Kidney (tissue), 14 donors: Measurements from ENCODE around the gene DPH7. TPM values are rescaled to one million over a fixed set of nuclear protein-coding genes. Genes with fewer than 3 reads are reported as not detected.

ENCODE experiments used
- DNase-seq, 5 donors: peaks; one replicate each; pipeline ENCODE4 v3.0.0-alpha.2; 2013 to 2020
- FAIRE-seq: peaks from 2 replicates; lab custom pipeline; 2012; peaks lifted over from hg19 to GRCh38; lab: Jason Lieb, UNC
- H3K27ac ChIP-seq, 2 donors: one replicate each; pipeline ENCODE4 v1.7.0; 2013; ENCODE audit warnings: low read depth in 2 of 2, low read length in 2 of 2, inconsistent platforms in 1 of 2
- H3K27me3 ChIP-seq: one replicate; pipeline ENCODE4 v1.7.1; 2013; ENCODE audit warnings: low read length, inconsistent platforms; ENCODE audit not compliant: control insufficient read depth, insufficient read depth
- H3K36me3 ChIP-seq, 3 donors: one replicate each; pipeline versions ENCODE4 v1.7.0 to v1.7.1; 2013; ENCODE audit warnings: low read length in 3 of 3, control low read depth in 1 of 3, inconsistent platforms in 1 of 3; ENCODE audit not compliant: insufficient read depth in 3 of 3, control insufficient read depth in 2 of 3
- H3K4me1 ChIP-seq, 3 donors: one replicate each; pipeline versions ENCODE4 v1.7.0 to v1.7.1; 2013; ENCODE audit warnings: low read length in 3 of 3, inconsistent platforms in 1 of 3, low read depth in 1 of 3; ENCODE audit not compliant: control insufficient read depth in 2 of 3, insufficient read depth in 2 of 3
- H3K4me3 ChIP-seq, 3 donors: one replicate each; pipeline versions ENCODE4 v1.7.0 to v1.8.1; 2013; ENCODE audit warnings: low read length in 3 of 3, control low read depth in 1 of 3, inconsistent platforms in 1 of 3
- H3K9ac ChIP-seq, 3 donors: one replicate each; pipeline versions ENCODE4 v1.7.0 to v1.7.1; 2013; ENCODE audit warnings: low read length in 3 of 3, control low read depth in 1 of 3, inconsistent platforms in 1 of 3
- H3K9me3 ChIP-seq, 3 donors: one replicate each; pipeline versions ENCODE4 v1.7.0 to v1.7.1; 2013; ENCODE audit warnings: low read length in 3 of 3, control low read depth in 1 of 3, inconsistent platforms in 1 of 3; ENCODE audit not compliant: control insufficient read depth in 2 of 3, insufficient read depth in 1 of 3
- CTCF ChIP-seq: IDR thresholded peaks from 3 replicates; pipeline ENCODE4 v1.5.1; 2012; ENCODE audit warnings: mild to moderate bottlenecking, moderate library complexity, borderline replicate concordance; ENCODE audit not compliant: insufficient read depth; ENCODE audit errors: extremely low read depth
- intact Hi-C: fragments of 100-400 bp; cut with DNase I; formaldehyde crosslinking; loops from one replicate; pipeline ENCODE4 v1.11.1; 2022
- polyA plus RNA-seq: library from polyadenylated mRNA; stranded (reverse); fragments of 350-450 nt; fragmentation: Illumina TruSeq; extraction: RNeasy Lipid Tissue Mini Kit (QIAGEN cat#74804); gene quantifications from one replicate; pipeline ENCODE4 v1.2.3, GENCODE V29; 2014; ENCODE audit warnings: low read depth, low replicate concordance; ENCODE audit not compliant: insufficient read depth
- total RNA-seq: library from RNA; stranded (reverse); fragmentation: NEBNext Ultra II Directional; extraction: Animal tissue kit (Norgen Biotek cat#: 25700); gene quantifications from one replicate; pipeline ENCODE4 v1.2.1, GENCODE V29; 2021
- donor health status: control.
- donor health status: control.
- donor health status: control.
- donor health status: control.
- donor health status: control.
- donor health status: DM: yes; HTN: yes; CAD: no.
- donor health status: Normal renal cell carcinoma (clear cell type).

The DPH7 gene
- total and polyA plus RNA-seq, 2 donors from 2014 or later: 23.2 to 31.4 TPM

- DNase-seq (peak in 1 of 5 donors; percentile 36), FAIRE-seq (no peak)
- no peak overlapping the region for H3K27ac ChIP-seq
- H3K36me3 ChIP-seq: no peaks in the 10 kb centered on the region
- no peaks in the 10 kb centered on the region for H3K9me3 ChIP-seq
- peak; percentile 22 for TF ChIP-seq CTCF
- intact Hi-C loops: no loop called here
- no peak overlapping the region for H3K9ac ChIP-seq
- H3K4me1 ChIP-seq: peaks cover 2 to 24% (median 20%) of the 10 kb centered on the region in 3 donors
- no peaks in the 10 kb centered on the region for H3K27me3 ChIP-seq
- no peak overlapping the region for H3K4me3 ChIP-seq
Measured at GRCh38 chr9:137621131-137621757, 42.5 kb upstream of the DPH7 start.

GRCh38 chr9:137620581-137620980 is 41.9 kb upstream of the DPH7 start:
- H3K9me3 ChIP-seq: no peaks in the 10 kb centered on the region
- intact Hi-C loops: no loop called here
- peaks cover 0 to under 1% (median 0%) of the 10 kb centered on the region in 3 donors for H3K36me3 ChIP-seq
- H3K4me1 ChIP-seq: peaks cover 2 to 24% (median 20%) of the 10 kb centered on the region in 3 donors
- no peak overlapping the region for H3K4me3 ChIP-seq
- no peak for FAIRE-seq
- H3K27me3 ChIP-seq: no peaks in the 10 kb centered on the region
- no peak for TF ChIP-seq CTCF
- H3K9ac ChIP-seq: no peak overlapping the region
- no peak overlapping the region for H3K27ac ChIP-seq
- DNase-seq: peak in 1 of 5 donors; percentile 26

- Histone ChIP-seq H3K9ac (peak overlapping the region; percentile 12 to 80 (median 51)), H3K4me1 (peaks cover 2 to 24% (median 20%) of the 10 kb centered on the region in 3 donors), H3K27ac (peak overlapping the region in 1 of 2 donors; percentile 6), H3K9me3 (no peaks in the 10 kb centered on the region), H3K4me3 (peak overlapping the region; percentile 86 to 93 (median 87)), H3K36me3 (peaks cover 0 to 4% (median 0%) of the 10 kb centered on the region in 3 donors), H3K27me3 (no peaks in the 10 kb centered on the region)
- FAIRE-seq (no peak), DNase-seq (no peak)
- intact Hi-C loops: no loop called here
- TF ChIP-seq CTCF: no peak
Measured at GRCh38 chr9:137620048-137620405, 41.3 kb upstream of the DPH7 start.
